GM12873 (cell line): Measurements from ENCODE around the gene LPGAT1.

Experiments
- TF ChIP-seq, protein P1 (sequence below): IDR thresholded peaks from 2 replicates; pipeline ENCODE4 v1.5.1; 2012; ENCODE audit warnings: low read depth, mild to moderate bottlenecking, moderate library complexity, low read length, control low read depth; ENCODE audit not compliant: insufficient read depth; ENCODE audit errors: missing control alignments

Gene LPGAT1

DNA sequence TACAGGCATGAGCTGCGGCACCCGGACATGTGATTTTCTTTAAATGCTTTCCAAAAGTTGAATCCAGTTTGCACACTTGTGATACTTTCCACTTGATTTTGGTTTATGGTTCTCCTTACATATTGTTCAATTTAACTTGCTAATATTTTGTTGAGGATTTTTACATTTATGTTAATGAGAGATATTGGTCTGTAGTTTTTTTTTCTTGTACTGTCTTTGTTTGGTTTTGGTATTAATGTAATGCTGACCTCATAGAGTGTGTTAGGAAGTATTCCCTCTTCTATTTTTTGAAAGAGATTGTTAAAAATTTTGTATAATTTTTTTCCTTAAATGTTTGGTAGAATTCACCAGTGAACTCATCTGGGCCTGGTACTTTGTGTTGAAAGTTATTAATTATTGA, 34.6 kb upstream of the LPGAT1 start:
- TF ChIP-seq, protein P1, sequence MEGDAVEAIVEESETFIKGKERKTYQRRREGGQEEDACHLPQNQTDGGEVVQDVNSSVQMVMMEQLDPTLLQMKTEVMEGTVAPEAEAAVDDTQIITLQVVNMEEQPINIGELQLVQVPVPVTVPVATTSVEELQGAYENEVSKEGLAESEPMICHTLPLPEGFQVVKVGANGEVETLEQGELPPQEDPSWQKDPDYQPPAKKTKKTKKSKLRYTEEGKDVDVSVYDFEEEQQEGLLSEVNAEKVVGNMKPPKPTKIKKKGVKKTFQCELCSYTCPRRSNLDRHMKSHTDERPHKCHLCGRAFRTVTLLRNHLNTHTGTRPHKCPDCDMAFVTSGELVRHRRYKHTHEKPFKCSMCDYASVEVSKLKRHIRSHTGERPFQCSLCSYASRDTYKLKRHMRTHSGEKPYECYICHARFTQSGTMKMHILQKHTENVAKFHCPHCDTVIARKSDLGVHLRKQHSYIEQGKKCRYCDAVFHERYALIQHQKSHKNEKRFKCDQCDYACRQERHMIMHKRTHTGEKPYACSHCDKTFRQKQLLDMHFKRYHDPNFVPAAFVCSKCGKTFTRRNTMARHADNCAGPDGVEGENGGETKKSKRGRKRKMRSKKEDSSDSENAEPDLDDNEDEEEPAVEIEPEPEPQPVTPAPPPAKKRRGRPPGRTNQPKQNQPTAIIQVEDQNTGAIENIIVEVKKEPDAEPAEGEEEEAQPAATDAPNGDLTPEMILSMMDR: no peak

DNA sequence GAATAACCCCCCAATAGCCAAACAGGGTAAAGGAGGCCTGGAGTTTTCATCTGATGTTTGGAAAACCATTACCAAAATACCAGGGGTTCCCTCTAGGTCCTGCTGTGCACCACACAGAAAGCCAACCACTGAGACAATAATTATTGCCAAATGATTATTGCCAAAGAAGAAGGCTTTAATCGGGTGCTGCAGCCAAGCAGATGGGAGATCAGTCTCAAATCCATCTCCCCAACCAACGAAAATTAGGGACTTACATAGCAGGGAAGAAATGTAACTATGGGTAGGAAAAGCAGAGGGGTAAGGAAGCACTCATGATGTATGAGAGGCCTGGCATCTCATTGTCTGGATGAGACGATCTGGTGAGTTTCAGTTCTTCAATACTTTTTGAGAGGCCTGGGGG, 28.8 kb upstream of the LPGAT1 start:
- TF ChIP-seq, protein P1: no peak

DNA sequence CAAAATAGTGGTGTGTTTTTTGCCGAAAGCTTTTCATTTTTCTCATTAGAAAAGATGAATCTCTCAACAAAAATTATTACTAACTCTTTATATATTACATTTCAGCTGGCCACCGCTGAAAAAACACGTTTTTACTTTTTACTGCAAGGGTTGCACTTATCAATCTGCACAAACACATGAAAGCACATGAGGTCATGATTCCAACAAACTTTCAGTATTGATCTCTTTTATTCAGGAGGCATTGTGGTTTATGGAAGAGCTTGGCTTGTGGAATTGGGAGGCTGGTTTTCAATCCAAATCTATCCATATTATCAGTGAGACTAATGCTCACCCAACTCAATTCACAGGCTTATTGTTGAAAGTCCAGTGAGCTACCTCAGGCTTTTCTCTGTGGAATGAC, 20.6 kb upstream of the LPGAT1 start:
- TF ChIP-seq, protein P1: no peak

DNA sequence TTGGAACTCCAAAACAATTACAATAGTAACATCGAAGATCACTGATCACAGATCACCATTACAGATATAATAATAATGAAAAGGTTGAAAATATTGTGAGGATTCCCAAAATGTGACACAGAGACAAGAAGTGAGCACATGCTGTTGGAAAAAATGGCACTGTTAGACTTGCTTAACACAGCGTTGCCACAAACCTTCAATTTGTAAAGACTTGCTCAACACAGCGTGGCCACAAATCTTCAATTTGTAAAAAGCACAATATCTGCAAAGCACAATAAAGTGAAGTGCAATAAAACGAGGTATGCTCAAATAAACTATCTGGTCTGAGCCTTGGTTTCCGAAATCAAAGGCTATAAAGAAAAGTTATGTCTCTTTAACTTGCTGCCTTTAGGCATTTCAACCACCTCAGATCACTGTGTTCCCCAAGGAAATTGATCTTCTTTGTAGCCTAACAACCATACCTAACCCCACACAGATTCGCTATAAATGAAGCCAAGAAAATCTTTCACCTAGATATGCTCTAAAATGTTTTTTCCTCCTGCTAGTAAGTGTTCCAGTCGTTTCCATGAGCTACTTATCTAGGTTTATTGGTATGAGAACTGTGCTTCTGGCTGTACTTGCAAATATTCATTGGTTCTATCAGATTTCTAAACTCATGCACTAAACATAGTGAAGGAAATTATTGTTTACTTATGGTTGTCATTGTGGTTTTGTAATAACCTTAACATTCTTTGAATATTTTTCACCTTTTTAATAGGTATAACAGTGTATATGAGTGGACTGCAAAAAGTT, 13.1 kb upstream of the LPGAT1 start:
- TF ChIP-seq, protein P1: no peak

DNA sequence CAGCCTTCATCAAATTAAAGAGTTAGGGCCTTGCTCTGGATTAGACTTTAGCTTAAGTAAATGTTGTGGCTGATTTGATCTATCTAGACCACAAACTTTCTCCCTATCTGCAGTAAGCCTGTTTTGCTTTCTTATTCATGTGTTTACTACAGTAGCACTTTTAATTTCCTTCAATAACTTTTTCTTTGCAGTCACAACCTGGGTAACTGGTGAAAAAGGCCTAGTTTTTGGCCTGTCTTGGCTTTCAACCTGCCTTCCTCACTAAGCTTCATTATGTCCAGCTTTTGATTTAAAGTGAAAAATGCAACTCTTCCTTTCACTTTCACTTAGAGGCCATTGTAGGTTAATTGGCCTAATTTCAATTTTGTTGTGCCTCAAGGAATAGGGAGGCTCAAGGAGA, 12.5 kb upstream of the LPGAT1 start:
- TF ChIP-seq, protein P1: no peak

DNA sequence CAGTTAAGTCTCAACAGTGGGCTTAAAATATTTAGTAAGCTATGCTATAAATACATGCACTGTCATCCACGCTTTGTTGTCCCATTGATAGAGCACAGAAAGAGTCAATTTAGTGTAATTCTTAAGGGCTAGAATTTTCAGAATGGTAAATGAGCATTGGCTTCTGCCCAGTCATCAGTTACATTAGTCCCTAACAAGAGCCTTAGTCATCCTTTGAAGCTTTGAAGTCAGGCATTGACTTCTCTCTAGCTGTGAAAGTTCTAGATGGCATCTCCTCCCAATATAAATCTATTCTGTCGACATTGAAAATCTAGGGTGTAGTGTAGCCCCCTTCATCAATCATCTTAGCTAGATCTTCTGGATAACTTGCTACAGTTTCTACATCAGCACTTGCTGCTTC, 12.0 kb upstream of the LPGAT1 start:
- TF ChIP-seq, protein P1: no peak

DNA sequence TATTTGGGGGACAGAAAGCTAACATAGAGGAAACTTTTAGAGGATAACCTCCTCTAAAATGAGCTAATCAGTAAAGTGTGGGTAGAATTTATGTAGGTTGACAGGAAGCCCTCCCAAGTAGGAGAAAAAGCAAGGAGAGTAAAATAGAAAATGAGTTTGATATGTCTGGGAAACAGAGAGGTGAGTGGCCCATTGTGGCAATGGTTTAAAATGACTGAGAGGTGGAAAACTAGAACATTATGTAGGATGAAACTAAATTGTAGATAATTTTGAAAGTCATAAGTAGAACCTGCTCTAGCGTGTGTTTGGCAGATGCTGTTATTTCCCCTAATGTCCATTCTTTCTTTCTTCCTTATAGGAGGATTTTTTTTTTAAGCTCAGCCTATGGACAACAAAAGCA, 8.5 kb upstream of the LPGAT1 start:
- TF ChIP-seq, protein P1: no peak
